Skin epidermis (tissue), 12 donors: ENCODE measurements around the gene SF3B3.
"Not testable (repeated sequence)": the region's sequence is repeated elsewhere in the genome, so short reads cannot be mapped to it uniquely, and the experiment has no call there.

Experiments
- H3K27ac ChIP-seq, 21 experiments: fragments of 200-600 bp; sonication (generic) in 11 of 21; one replicate each; pipeline ENCODE4 v1.5.0; 2020; ENCODE audit warnings: mild to moderate bottlenecking in 3 of 21, inconsistent platforms in 2 of 21, moderate library complexity in 2 of 21
- H3K4me3 ChIP-seq, 7 experiments: fragments of 200-600 bp; sonication (generic) in 2 of 7; one replicate each; pipeline ENCODE4 v1.5.0; 2020; ENCODE audit warnings: inconsistent platforms in 2 of 7, mild to moderate bottlenecking in 2 of 7, moderate library complexity in 1 of 7

Gene SF3B3

GRCh38 chr16:70579648-70580630 is 56.3 kb downstream of the SF3B3 start:
- Histone ChIP-seq H3K27ac (peak overlapping the region in 11 of 21 experiments; percentile 4 to 69 (median 23)), H3K4me3 (peak overlapping the region in 1 of 7 experiments; percentile 33)

GRCh38 chr16:70582280-70582978 is 58.8 kb downstream of the SF3B3 start:
- Histone ChIP-seq H3K4me3 (no peak overlapping the region), H3K27ac (peak overlapping the region in 2 of 21 experiments; percentile 33 to 34)

GRCh38 chr16:70586731-70587130 is 63.1 kb downstream of the SF3B3 start:
- Histone ChIP-seq H3K4me3 (no peak overlapping the region), H3K27ac (no peak overlapping the region)

GRCh38 chr16:70588565-70588964 is 64.9 kb downstream of the SF3B3 start:
- H3K27ac ChIP-seq: peak overlapping the region in 9 of 21 experiments; percentile 6 to 86 (median 18)
- no peak overlapping the region for H3K4me3 ChIP-seq

- H3K27ac ChIP-seq: peak overlapping the region in 17 of 21 experiments; percentile 4 to 90 (median 71)
Observed at GRCh38 chr16:70589416-70589815, 65.8 kb downstream of the SF3B3 start.

GRCh38 chr16:70589998-70590471 is 66.4 kb downstream of the SF3B3 start:
- peak overlapping the region in 19 of 21 experiments; percentile 15 to 90 (median 75) for H3K27ac ChIP-seq
- H3K4me3 ChIP-seq: peak overlapping the region in 2 of 7 experiments; percentile 6 to 22

More at GRCh38 chr16:70589416-70589815, 65.8 kb downstream of the SF3B3 start:
- H3K4me3 ChIP-seq: not testable (repeated sequence)

- Histone ChIP-seq H3K4me3 (peak overlapping the region in 4 of 7 experiments; percentile 4 to 22 (median 7)), H3K27ac (peak overlapping the region in 19 of 21 experiments; percentile 15 to 90 (median 75))
Observed at GRCh38 chr16:70590722-70591415, 67.3 kb downstream of the SF3B3 start.

- Histone ChIP-seq H3K4me3 (no peak overlapping the region), H3K27ac (peak overlapping the region in 18 of 21 experiments; percentile 4 to 90 (median 67))
Observed at GRCh38 chr16:70591615-70592014, 68.0 kb downstream of the SF3B3 start.

- H3K4me3 ChIP-seq: no peak overlapping the region
- peak overlapping the region in 19 of 21 experiments; percentile 4 to 90 (median 66) for H3K27ac ChIP-seq
Observed at GRCh38 chr16:70592106-70592571, 68.5 kb downstream of the SF3B3 start.

GRCh38 chr16:70593544-70593943 is 69.9 kb downstream of the SF3B3 start:
- H3K27ac ChIP-seq: no peak overlapping the region
- no peak overlapping the region for H3K4me3 ChIP-seq

- peak overlapping the region in 1 of 21 experiments; percentile 21 for H3K27ac ChIP-seq
- H3K4me3 ChIP-seq: no peak overlapping the region
Observed at GRCh38 chr16:70594569-70594968, 71.0 kb downstream of the SF3B3 start.

- no peak overlapping the region for H3K4me3 ChIP-seq
- H3K27ac ChIP-seq: no peak overlapping the region
Observed at GRCh38 chr16:70597135-70597835, 73.7 kb downstream of the SF3B3 start.

- H3K27ac ChIP-seq: no peak overlapping the region
Observed at GRCh38 chr16:70598937-70599503, 75.4 kb downstream of the SF3B3 start.

GRCh38 chr16:70600730-70601129 is 77.1 kb downstream of the SF3B3 start:
- no peak overlapping the region for H3K27ac ChIP-seq
- no peak overlapping the region for H3K4me3 ChIP-seq

More at GRCh38 chr16:70598937-70599503, 75.4 kb downstream of the SF3B3 start:
- H3K4me3 ChIP-seq: no peak overlapping the region

- no peak overlapping the region for H3K4me3 ChIP-seq
- H3K27ac ChIP-seq: peak overlapping the region in 1 of 21 experiments; percentile 6
Observed at GRCh38 chr16:70601576-70602575, 78.3 kb downstream of the SF3B3 start.

GRCh38 chr16:70602831-70603230 is 79.2 kb downstream of the SF3B3 start:
- no peak overlapping the region for H3K27ac ChIP-seq
- no peak overlapping the region for H3K4me3 ChIP-seq
